GM18519 (cell line): ENCODE measurements around the gene ENG.
"Not testable (repeated sequence)": the region's sequence is repeated elsewhere in the genome, so short reads cannot be mapped to it uniquely, and the experiment has no call there.

Experiments used
- ATAC-seq: cut with Tn5 transposase; IDR thresholded peaks from one replicate; pipeline ENCODE4 v1.9.1; 2021; ENCODE audit warnings: mild to moderate bottlenecking, moderate library complexity; ENCODE audit not compliant: unreplicated experiment, low FRiP score

The ENG gene

GRCh38 chr9:127854184-127854806 lies at the start of gene ENG:
Gene ENG, minus strand, starts transcription at chr9:127854658. Its CDS starts 303 bp downstream, at chr9:127854355.
- no peak for ATAC-seq

- no peak for ATAC-seq
Measured at GRCh38 chr9:127903557-127904475, 49.4 kb upstream of the ENG start.

DNA sequence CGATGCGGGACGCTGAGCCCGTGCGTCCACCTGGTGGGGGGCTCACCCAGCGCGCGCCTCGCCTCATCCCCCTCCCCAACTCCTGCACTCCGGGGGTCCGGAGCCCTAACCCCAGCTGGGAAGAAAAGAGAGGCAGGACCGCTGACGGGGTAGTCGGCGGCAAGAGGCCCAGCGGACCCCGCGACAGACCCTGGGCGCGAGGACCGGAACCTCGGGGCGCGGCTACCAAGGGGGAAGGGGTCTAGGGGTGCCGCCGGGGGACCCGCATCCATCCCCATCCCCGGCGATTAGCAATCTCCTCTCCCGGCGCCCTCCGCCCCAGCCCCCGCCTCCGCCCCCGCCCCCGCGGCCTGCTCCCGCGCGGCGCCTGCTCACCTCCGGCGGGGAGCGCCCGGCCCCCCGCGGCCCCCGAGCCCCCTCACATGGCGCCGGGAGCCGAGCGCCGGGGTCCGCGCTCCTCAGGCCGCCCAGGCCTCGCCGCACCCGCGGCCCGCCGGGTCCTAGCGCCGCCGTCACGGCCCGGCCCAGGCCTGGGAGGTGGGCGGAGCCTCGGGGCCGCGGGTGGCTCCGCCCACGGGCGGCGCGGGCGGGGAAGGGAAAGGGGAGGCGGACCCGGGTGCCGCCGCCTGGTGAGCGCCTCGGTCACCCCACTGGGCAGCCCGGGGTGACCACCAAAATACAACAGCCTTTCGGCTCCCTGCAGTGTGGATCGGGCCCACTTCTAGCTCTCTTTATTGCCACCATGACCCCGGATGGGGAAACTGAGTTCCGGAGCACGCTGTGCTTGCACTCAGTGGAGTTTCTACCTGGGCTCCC lies 44.9 kb upstream of the ENG start, which contains the start of gene ST6GALNAC6:
TSS of gene ST6GALNAC6 (minus strand) at position 476 of the 816 bp plus-strand sequence. CDS start 1,622 bp downstream, outside the sequence.
- ATAC-seq, result no peak

- ATAC-seq, result no peak
Measured at GRCh38 chr9:127898433-127899127, 44.1 kb upstream of the ENG start.

DNA sequence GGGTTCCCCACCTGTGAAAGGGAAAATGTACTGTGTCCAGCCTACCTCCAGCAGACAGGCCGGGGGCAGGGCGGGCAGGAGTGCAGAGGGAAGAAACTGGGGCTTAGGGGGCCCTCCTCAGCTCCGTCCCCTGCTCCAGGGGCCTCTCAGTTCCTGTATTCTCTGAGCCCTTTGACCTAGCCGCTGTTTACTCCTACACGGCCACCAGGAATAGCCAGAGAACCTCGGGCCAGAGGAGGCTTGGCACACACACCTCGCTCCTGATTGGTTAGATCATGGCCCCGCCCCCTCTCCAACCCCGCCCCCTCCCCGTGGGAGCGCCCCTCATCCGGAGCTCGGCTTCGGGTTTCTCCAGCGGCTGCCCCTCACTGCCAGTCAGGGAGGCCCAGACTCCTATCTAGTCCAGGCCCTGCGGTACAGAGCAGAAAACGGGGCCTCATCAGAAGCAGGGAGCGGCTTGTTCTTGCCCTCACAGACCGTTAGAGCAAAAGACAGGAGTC lies 42.8 kb upstream of the ENG start:
- ATAC-seq, result no peak

DNA sequence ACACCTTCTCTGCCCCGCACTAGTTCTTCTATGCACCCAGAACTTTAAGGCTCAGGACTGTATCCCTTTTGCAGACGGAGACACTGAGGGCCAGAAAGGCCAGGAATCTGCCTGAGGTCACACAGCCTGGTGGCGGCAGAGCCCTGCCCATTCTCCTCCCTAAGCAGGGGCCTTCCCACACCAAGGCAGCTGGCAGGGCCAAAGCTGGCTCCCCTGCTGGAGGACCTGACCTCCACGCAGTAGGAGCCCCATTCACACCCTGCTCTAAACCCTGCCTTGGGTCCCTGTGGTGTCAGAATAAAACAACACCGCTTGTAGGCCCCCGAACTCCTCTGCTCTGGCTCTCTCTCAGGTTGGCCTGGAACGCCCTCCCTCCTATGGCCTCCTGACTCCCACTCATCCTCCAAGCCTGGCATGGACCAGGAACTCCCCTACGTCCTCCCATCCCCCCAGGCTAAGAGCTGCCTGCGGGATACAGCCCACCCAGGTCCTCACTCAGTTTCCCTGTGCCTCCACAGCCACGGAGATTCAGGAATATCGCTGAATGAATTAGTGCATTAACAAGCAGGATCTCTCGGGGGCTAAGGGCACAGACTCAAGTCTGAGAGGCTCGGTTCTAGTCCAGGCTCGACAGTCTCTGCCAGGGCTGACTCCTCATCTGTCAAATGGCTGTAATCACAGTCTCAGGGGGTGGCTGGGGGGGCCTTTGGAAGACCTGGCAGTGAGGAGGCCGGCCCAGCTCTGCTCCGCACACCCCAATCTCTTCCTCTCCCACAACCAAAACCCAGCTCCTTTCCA lies 42.1 kb upstream of the ENG start:
- ATAC-seq, result no peak

GRCh38 chr9:127895811-127896210 lies 41.4 kb upstream of the ENG start:
- no peak for ATAC-seq

- ATAC-seq, result no peak
Measured at GRCh38 chr9:127893392-127893791, 38.9 kb upstream of the ENG start.

GRCh38 chr9:127892831-127893230 lies 38.4 kb upstream of the ENG start:
- ATAC-seq, result no peak

GRCh38 chr9:127890053-127890452 lies 35.6 kb upstream of the ENG start:
- no peak for ATAC-seq

GRCh38 chr9:127887792-127888191 lies 33.3 kb upstream of the ENG start:
- no peak for ATAC-seq

- ATAC-seq, result no peak
Measured at GRCh38 chr9:127886401-127886972, 32.0 kb upstream of the ENG start.

DNA sequence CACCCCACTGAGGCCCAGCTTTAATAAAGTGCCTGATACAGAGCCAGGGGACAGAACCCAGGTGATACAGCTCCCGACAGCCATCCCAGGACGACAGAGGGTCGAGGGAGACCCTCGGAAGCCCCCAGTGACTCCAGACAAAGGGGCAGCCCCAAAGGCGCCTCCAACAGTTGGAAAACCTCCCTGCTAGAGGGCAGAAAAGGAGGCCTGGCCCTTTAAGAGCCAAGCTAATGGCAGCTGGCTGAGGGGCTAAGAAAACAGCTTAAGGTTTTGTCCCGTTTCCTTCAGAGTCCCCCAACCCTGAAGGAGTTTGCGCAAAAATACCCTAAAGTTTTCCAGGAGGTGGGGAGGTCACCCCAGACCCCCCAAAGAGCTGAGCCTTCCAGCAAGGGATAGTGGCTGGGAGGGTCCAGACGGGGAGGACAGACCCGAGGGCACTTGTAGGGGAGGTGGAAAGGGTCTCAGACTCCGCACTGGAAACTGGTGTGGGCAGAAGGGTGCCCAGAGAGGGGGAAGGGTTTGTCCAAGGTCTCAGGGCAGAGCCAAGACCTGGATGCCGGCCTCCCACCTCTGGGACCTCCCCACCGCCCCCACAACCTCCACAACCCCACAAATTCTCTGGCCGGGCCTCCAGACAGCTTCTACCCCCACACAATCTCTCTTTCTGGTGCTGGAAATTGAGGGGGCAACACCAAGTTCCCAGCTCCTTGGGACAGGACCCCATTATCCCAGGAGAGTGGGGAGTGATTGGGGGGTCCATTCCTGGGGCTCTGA lies 31.2 kb upstream of the ENG start:
- no peak for ATAC-seq

DNA sequence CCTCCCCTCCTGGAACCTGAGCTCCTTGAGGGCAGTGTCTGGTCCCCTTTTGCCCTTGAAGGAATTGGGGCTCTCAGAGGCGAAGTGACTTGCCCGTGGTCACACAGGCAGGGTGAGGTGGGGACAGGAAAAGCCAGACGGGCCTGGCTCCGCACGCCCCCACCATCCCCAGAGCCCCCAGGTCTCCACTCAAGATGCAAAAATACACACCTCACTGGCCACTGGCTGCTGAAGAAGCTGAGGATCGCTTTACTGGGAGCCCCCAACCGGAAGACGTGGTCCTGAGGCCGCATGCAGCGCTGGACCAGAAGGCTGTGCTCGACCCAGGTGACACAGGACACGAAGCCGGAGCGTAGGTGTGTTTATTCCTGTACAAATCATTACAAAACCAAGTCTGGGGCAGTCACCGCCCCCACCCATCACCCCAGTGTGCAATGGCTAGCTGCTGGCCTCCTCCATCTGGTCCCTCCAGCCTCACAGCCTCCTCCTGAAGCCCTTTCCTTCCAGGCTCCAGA lies 30.6 kb upstream of the ENG start:
- ATAC-seq, result no peak

GRCh38 chr9:127884427-127884911 lies 30.0 kb upstream of the ENG start:
- no peak for ATAC-seq

- no peak for ATAC-seq
Measured at GRCh38 chr9:127883959-127884358, 29.5 kb upstream of the ENG start.

- not testable (repeated sequence) for ATAC-seq
Measured at GRCh38 chr9:127881715-127882114, 27.3 kb upstream of the ENG start.

GRCh38 chr9:127880143-127880542 lies 25.7 kb upstream of the ENG start:
- ATAC-seq, result no peak
